OCI-M2 (cell line): Measurements from ENCODE around the gene OOSP4B.
"Not testable (repeated sequence)": the region's sequence is repeated elsewhere in the genome, so short reads cannot be mapped to it uniquely, and the experiment has no call there.

ENCODE experiments used
- DNase-seq: peaks from one replicate; lab custom pipeline; 2025; ENCODE audit not compliant: unreplicated experiment; lab: John Stamatoyannopoulos, UW

OOSP4B gene

DNA sequence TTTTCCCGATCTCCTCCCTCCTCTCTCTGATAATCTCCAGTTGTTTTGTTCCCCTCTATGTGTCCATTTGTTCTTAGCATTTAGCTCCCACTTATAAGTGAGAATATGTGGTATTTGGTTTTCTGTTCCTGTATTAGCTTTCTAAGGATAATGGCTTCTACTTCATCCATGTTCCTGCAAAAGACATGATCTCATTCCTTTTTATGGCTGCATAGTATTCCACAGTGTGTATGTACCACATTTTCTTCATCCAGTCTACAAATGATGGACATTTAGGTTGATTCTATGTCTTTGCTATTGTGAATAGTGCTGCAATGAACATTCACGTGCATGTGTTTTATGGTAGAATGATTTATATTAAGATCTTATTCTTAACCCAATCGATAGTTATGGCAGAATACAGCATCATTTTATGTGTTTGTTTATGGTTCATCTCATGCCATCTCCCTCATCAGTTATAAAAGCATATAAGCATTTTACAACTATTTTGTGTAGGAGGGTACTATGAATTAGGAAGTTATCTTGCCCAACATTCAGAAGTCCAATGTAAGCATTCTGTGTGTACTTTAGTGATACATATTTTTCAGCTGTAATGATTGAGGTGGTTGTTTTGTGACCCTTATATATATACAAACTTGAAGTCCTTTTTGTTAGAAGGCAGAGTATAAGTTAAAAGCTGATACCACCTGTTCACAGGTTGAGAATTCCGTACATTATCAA is 42.7 kb downstream of the OOSP4B start:
- DNase-seq = no peak

DNA sequence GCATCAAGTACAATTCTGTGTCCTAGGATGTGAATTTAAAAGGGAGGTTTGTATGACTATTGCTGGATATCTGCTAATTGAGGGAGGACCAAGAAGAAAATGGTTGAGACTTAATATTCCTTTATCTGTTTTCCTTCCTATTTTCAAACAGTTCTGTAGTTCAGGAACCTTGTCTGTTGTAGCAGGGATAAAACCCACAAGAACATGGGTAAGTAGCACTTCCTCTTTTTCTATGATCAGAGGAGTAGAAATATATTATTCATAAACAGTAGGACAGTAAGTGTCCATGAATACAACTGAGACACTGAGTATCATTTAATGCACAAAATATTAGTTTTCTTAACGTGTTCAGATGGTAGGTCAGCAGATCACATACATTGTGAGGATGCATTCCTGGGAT is 47.1 kb downstream of the OOSP4B start:
- DNase-seq = no peak

GRCh38 chr11:60065801-60066200 is 48.8 kb downstream of the OOSP4B start:
- no peak for DNase-seq

GRCh38 chr11:60069450-60069849 is 52.5 kb downstream of the OOSP4B start:
- DNase-seq = no peak

- DNase-seq = not testable (repeated sequence)
Measured at GRCh38 chr11:60071644-60072043, 54.7 kb downstream of the OOSP4B start.

GRCh38 chr11:60077216-60077817 is 60.3 kb downstream of the OOSP4B start:
- DNase-seq = no peak

DNA sequence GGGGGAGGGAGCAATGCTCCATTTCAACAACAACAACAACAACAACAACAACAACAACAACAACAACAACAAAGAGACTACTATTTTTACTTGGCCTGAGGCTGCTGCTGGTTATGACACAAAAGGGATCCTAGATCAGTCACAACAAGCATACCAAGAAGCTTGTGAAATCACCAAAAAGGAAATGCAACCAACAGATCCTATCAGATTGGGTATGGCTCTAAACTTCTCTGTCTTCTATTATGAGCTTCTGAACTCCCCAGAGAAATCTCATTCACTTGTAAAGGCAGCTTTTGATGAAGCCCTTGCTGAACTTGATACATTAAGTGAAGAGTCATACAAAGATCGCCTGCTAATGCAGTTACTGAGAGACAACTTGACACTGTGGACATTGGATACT is 61.0 kb downstream of the OOSP4B start:
- DNase-seq = no peak

DNA sequence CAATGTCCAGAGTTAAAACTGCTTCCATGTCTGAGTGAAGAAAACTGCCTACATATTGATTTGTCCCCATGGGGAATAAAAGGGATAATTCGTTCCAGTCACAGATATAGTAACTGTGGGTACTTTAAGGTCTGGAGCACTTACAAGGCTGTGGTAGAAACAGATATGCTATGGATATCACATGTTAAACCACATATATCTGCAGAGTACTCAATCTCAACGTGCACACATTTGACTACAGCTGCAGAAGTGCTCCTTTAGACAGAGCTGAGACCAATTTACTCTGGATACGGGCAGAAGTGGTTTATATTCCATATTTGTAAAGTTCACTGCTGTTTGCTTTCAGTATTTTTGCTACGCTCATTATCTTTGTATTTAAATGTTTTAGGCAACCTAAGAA is 61.8 kb downstream of the OOSP4B start:
- DNase-seq = no peak

DNA sequence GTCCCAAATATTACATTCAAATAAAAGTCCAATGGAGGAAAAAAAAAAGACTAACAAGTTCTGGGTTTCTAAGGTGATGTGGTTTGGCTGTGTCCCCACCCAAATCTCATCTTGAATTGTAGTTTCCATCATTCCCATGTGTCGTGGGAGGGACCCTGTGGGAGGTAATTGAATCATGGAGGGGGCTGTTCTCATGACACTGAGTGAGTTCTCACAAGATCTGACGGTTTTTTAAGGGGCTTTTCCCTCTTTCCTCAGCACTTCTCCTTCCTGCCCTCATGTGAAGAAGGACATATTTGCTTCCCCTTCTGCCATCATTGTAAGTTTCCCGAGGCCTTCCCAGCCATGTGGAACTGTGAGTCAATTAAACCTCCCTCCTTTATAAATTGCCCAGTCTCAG is 63.6 kb downstream of the OOSP4B start:
- DNase-seq = no peak
